Neuronal stem cell (in vitro differentiated cells): ENCODE results near the gene TLE1.

Source experiments
- DNase-seq: peaks from one replicate; pipeline ENCODE4 v3.0.0-alpha.2; 2013; ENCODE audit warnings: low spot score
- H2AFZ ChIP-seq: one replicate; pipeline ENCODE4 v1.6.1; 2013; ENCODE audit warnings: mild to moderate bottlenecking, low read length, inconsistent platforms
- H2AK5ac ChIP-seq: 2 replicates; pipeline ENCODE4 v1.6.1; 2013; ENCODE audit warnings: low read depth, mild to moderate bottlenecking, inconsistent platforms, low read length, moderate library complexity, mixed read lengths
- H2BK120ac ChIP-seq: 2 replicates; pipeline ENCODE4 v1.6.1; 2013; ENCODE audit warnings: low read depth, mild to moderate bottlenecking, inconsistent platforms, low read length, moderate library complexity, mixed read lengths
- H2BK12ac ChIP-seq: one replicate; pipeline ENCODE4 v1.6.1; 2013; ENCODE audit warnings: low read length, inconsistent platforms
- H2BK15ac ChIP-seq: 2 replicates; pipeline ENCODE4 v1.6.1; 2013; ENCODE audit warnings: mild to moderate bottlenecking, low read length, inconsistent platforms, mixed read lengths
- H2BK5ac ChIP-seq: one replicate; pipeline ENCODE4 v1.6.1; 2013; ENCODE audit warnings: inconsistent platforms, mild to moderate bottlenecking, low read length, moderate library complexity
- H3K14ac ChIP-seq: one replicate; pipeline ENCODE4 v1.6.1; 2013; ENCODE audit warnings: low read length, inconsistent platforms
- H3K18ac ChIP-seq: 2 replicates; pipeline ENCODE4 v1.6.1; 2013; ENCODE audit warnings: low read length, inconsistent platforms
- H3K23ac ChIP-seq: 2 replicates; pipeline ENCODE4 v1.6.1; 2013; ENCODE audit warnings: low read depth, mild to moderate bottlenecking, mixed read lengths, low read length, inconsistent platforms; ENCODE audit not compliant: poor library complexity
- H3K27ac ChIP-seq: replicated peaks from 3 replicates; pipeline ENCODE4 v1.5.1; 2013; ENCODE audit warnings: low read length, inconsistent platforms
- H3K27me3 ChIP-seq, 3 experiments: 2 replicates each; pipeline ENCODE4 v1.6.1; 2013; ENCODE audit warnings: low read length in 3 of 3, mild to moderate bottlenecking in 2 of 3, inconsistent platforms in 1 of 3, low read depth in 1 of 3, mixed read lengths in 1 of 3, moderate library complexity in 1 of 3; ENCODE audit not compliant: control insufficient read depth in 3 of 3, insufficient read depth in 3 of 3
- H3K36me3 ChIP-seq, 2 donors: replicated peaks in 1 of 2; 2 replicates each; pipeline ENCODE4 v1.6.1; 2013; ENCODE audit warnings: low read length in 2 of 2; ENCODE audit not compliant: control insufficient read depth in 2 of 2, insufficient read depth in 2 of 2
- H3K4ac ChIP-seq: 2 replicates; pipeline ENCODE4 v1.6.1; 2013; ENCODE audit warnings: inconsistent platforms, mild to moderate bottlenecking, low read length, moderate library complexity
- H3K4me1 ChIP-seq, 2 donors: 1 replicate in 1 of 2; 2 replicates in 1 of 2; pipeline ENCODE4 v1.6.1; 2013; ENCODE audit warnings: low read length in 2 of 2, low read depth in 1 of 2; ENCODE audit not compliant: control insufficient read depth in 2 of 2, insufficient read depth in 1 of 2
- H3K4me2 ChIP-seq: one replicate; pipeline ENCODE4 v1.6.1; 2013; ENCODE audit warnings: mild to moderate bottlenecking, low read length, inconsistent platforms; ENCODE audit not compliant: insufficient read depth, poor library complexity, severe bottlenecking
- H3K4me3 ChIP-seq, 2 donors: 2 replicates each; pipeline ENCODE4 v1.5.1; 2013; ENCODE audit warnings: low read length in 2 of 2, mild to moderate bottlenecking in 2 of 2, inconsistent platforms in 1 of 2, moderate library complexity in 1 of 2
- H3K79me1 ChIP-seq: one replicate; pipeline ENCODE4 v1.6.1; 2013; ENCODE audit warnings: low read depth, mild to moderate bottlenecking, inconsistent platforms, low read length, moderate library complexity
- H3K9ac ChIP-seq: one replicate; pipeline ENCODE4 v1.6.1; 2013; ENCODE audit warnings: mild to moderate bottlenecking, low read depth, low read length, inconsistent platforms; ENCODE audit not compliant: poor library complexity
- H3K9me3 ChIP-seq, 2 donors: replicated peaks in 1 of 2; 2 replicates each; pipeline versions ENCODE3 to v1.6.1; 2013; ENCODE audit warnings: low read length in 2 of 2, mild to moderate bottlenecking in 2 of 2, inconsistent platforms in 1 of 2, low read depth in 1 of 2, mixed read lengths in 1 of 2, moderate library complexity in 1 of 2; ENCODE audit not compliant: control insufficient read depth in 2 of 2, insufficient read depth in 1 of 2
- H4K8ac ChIP-seq: one replicate; pipeline ENCODE4 v1.6.1; 2013; ENCODE audit warnings: low read depth, mild to moderate bottlenecking, inconsistent platforms, low read length, moderate library complexity
- H4K91ac ChIP-seq: one replicate; pipeline ENCODE4 v1.6.1; 2013; ENCODE audit warnings: low read length, low read depth, mild to moderate bottlenecking, inconsistent platforms; ENCODE audit not compliant: poor library complexity
- WGBS, 2 donors: extraction: QIAGEN DNeasy Blood & Tissue Kit; methylation state at CpG; one replicate each; pipeline ENCODE4 v1.1.7; 2013; ENCODE audit warnings: missing lambda C conversion rate in 2 of 2, mixed read lengths in 1 of 2; ENCODE audit not compliant: insufficient read length in 2 of 2, insufficient replicate concordance in 1 of 2; ENCODE audit errors: extremely low coverage in 2 of 2; 5-methylcytosine and 5-hydroxymethylcytosine counted together

Gene TLE1

DNA sequence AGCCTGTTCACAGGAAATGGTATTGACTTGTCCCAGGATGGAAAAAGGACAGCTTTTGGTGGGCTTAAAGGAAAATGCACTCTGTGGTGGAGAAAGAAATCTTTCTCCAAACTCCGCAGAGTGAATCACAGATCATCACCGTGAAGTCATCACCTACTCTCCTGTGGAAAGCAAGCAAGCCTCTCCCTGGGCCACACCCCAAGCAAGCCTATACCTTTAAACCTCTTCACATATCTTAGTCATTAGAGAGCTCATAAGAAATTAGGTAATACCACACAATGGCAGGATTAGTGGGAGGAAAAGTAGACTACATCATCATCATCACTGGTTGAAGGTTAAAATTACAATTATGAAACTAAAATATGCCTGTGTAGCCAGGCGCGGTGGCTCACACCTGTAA lies 23.2 kb downstream of the TLE1 start:
- Histone ChIP-seq H3K36me3 (peaks cover 0 to 3% of the 10 kb centered on the region in 2 donors), H3K14ac (no peak overlapping the region)

DNA sequence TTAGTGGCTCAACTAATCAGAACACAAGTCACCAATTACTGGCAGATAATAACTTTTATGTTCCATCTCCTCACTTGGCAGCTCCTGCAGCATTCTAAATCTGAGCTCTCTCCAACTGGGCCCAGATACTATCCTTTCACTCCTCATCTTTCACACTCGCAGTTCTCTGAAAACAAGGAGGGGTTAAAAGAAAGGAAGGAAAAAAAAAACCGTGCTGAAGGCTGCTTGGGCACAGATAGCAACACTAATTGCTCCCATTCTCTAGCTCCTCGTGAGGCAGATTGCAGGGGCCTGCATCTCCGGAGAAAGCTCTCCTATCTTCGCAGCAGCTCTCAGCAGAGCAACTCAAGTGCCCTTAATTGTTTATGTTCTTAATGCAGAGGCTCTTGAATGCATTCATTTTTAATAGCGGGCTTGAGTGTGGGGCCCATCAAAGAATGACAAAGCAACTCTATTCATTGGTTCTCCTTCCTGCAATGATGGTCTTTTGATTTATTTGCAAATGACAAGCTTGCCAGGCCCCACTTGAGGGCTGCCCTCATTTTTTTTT lies 23.9 kb downstream of the TLE1 start:
- H3K4me2 ChIP-seq: peak overlapping the region; percentile 26
- H2AK5ac ChIP-seq: no peak overlapping the region
- H3K27me3 ChIP-seq: no peaks in the 10 kb centered on the region
- peaks cover 0 to 3% of the 10 kb centered on the region in 2 donors for H3K36me3 ChIP-seq
- no peak overlapping the region for H3K4ac ChIP-seq
- H3K4me3 ChIP-seq: no peak overlapping the region
- peaks cover 18 to 43% of the 10 kb centered on the region in 2 donors for H3K4me1 ChIP-seq
- H3K14ac ChIP-seq: no peak overlapping the region
- peak overlapping the region; percentile 0 for H2AFZ ChIP-seq
- H2BK15ac ChIP-seq: no peak overlapping the region
- H3K9me3 ChIP-seq: no peaks in the 10 kb centered on the region
- H2BK12ac ChIP-seq: no peak overlapping the region
- H3K79me1 ChIP-seq: peaks cover 4% of the 10 kb centered on the region
- no peak overlapping the region for H4K8ac ChIP-seq
- H3K18ac ChIP-seq: no peak overlapping the region
- H3K23ac ChIP-seq: no peak overlapping the region
- WGBS, 2 donors: no CpG with 5 or more reads among the region's 6 CpGs
- no peak overlapping the region for H2BK5ac ChIP-seq
- H2BK120ac ChIP-seq: no peak overlapping the region
- no peak for DNase-seq
- no peak overlapping the region for H3K9ac ChIP-seq
- H4K91ac ChIP-seq: no peak overlapping the region
- peak overlapping the region; percentile 89 for H3K27ac ChIP-seq

More for the DNA sequence above, 23.2 kb downstream of the TLE1 start:
- Histone ChIP-seq H3K4me1 (peaks cover 18 to 43% of the 10 kb centered on the region in 2 donors), H2BK12ac (no peak overlapping the region), H2BK120ac (no peak overlapping the region), H4K91ac (no peak overlapping the region), H3K23ac (no peak overlapping the region), H3K4me2 (no peak overlapping the region), H2BK5ac (no peak overlapping the region), H3K4me3 (no peak overlapping the region), H2AK5ac (no peak overlapping the region), H3K27ac (peak overlapping the region; percentile 89), H3K27me3 (no peaks in the 10 kb centered on the region), H4K8ac (no peak overlapping the region), H3K79me1 (no peaks in the 10 kb centered on the region), H3K18ac (no peak overlapping the region), H2AFZ (no peak overlapping the region), H3K4ac (no peak overlapping the region), H2BK15ac (no peak overlapping the region), H3K9ac (no peak overlapping the region), H3K9me3 (no peaks in the 10 kb centered on the region)
- WGBS, 2 donors: no CpG with 5 or more reads among the region's 4 CpGs
- DNase-seq: no peak

DNA sequence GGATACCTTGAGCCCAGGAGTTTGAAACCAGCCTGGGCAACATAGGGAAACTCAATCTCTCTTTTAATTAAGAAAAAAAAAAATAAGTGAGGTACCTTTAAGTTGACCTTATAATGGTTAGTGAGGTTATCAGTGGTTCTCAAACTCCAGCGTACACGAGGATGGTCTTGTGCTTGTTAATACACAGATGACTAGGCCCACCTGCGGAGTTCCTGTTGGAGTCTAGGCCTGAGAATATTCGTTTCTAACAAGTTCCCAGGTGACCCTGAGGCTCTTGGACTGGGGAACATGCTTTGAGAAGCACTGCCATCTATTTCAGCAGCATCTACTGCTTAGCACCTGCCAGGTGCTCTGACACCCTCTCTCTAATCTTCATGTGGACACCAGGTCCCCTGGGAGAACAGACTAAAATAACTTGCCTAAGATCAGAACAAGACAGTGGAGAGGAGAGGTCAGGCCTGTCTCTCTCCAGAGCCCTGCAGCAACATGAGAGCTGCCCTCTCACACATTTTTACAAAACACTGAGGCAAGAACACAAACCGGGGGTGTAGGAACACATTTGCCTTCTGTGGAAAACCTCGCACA lies 24.6 kb downstream of the TLE1 start:
- Histone ChIP-seq H2BK15ac (no peak overlapping the region), H3K27me3 (no peaks in the 10 kb centered on the region), H3K18ac (peak overlapping the region; percentile 27), H3K4me3 (no peak overlapping the region), H4K91ac (no peak overlapping the region), H2BK5ac (no peak overlapping the region), H2BK12ac (no peak overlapping the region), H2AK5ac (no peak overlapping the region), H3K36me3 (peaks cover 0 to 3% of the 10 kb centered on the region in 2 donors), H3K4me1 (peaks cover 18 to 42% of the 10 kb centered on the region in 2 donors), H3K4ac (no peak overlapping the region), H3K27ac (peak overlapping the region; percentile 89), H3K23ac (no peak overlapping the region), H3K14ac (no peak overlapping the region), H4K8ac (no peak overlapping the region), H3K79me1 (peaks cover 4% of the 10 kb centered on the region), H3K9ac (no peak overlapping the region), H2AFZ (no peak overlapping the region), H3K4me2 (no peak overlapping the region), H3K9me3 (no peaks in the 10 kb centered on the region), H2BK120ac (no peak overlapping the region)
- WGBS, 2 donors: no CpG with 5 or more reads among the region's 6 CpGs
- no peak for DNase-seq

DNA sequence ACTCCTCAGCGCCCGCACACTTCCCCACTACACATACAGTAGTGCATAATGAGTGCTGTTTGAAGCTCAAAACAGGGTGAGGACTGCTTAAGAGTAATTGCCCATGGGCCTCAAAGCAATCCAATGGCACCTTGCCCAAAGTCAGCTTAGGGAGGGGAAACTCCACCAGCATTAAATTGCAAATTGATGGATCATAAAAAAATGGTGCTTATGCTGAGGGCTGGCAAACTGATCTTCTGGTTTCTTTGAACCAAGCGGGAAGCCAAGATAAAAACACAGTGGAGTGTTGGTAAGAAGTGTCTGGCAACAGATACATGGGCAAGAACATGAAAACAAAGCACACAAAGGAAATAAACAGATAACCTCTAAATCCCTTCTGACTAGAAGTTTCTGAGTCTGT lies 28.0 kb downstream of the TLE1 start:
- Histone ChIP-seq H3K27ac (no peak overlapping the region), H3K79me1 (peaks cover 4% of the 10 kb centered on the region), H3K27me3 (no peaks in the 10 kb centered on the region), H4K91ac (no peak overlapping the region), H3K4ac (no peak overlapping the region), H3K9ac (no peak overlapping the region), H3K4me3 (no peak overlapping the region), H2BK5ac (no peak overlapping the region), H2BK12ac (no peak overlapping the region), H4K8ac (no peak overlapping the region), H2AFZ (no peak overlapping the region), H3K4me2 (no peak overlapping the region), H3K23ac (no peak overlapping the region), H2BK120ac (no peak overlapping the region), H3K18ac (no peak overlapping the region), H2BK15ac (no peak overlapping the region), H3K14ac (no peak overlapping the region), H3K36me3 (peaks cover 0 to 8% of the 10 kb centered on the region in 2 donors), H3K4me1 (peaks cover 12 to 39% of the 10 kb centered on the region in 2 donors), H2AK5ac (no peak overlapping the region), H3K9me3 (peaks cover 0 to 3% of the 10 kb centered on the region in 2 donors)
- no CpG with 5 or more reads among the region's 3 CpGs for WGBS, 2 donors
- no peak for DNase-seq
